GM12801 (cell line): ENCODE results near the gene TRMT5.

Experiments
- TF ChIP-seq, protein P1 (sequence below): IDR thresholded peaks from one replicate; pipeline ENCODE4 v1.5.1; 2011; ENCODE audit warnings: control low read depth; ENCODE audit not compliant: insufficient read length; ENCODE audit errors: extremely low read depth

Gene TRMT5

GRCh38 chr14:60974090-60974651 lies 6.7 kb downstream of the TRMT5 start:
- TF ChIP-seq, protein P1, sequence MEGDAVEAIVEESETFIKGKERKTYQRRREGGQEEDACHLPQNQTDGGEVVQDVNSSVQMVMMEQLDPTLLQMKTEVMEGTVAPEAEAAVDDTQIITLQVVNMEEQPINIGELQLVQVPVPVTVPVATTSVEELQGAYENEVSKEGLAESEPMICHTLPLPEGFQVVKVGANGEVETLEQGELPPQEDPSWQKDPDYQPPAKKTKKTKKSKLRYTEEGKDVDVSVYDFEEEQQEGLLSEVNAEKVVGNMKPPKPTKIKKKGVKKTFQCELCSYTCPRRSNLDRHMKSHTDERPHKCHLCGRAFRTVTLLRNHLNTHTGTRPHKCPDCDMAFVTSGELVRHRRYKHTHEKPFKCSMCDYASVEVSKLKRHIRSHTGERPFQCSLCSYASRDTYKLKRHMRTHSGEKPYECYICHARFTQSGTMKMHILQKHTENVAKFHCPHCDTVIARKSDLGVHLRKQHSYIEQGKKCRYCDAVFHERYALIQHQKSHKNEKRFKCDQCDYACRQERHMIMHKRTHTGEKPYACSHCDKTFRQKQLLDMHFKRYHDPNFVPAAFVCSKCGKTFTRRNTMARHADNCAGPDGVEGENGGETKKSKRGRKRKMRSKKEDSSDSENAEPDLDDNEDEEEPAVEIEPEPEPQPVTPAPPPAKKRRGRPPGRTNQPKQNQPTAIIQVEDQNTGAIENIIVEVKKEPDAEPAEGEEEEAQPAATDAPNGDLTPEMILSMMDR = no peak

DNA sequence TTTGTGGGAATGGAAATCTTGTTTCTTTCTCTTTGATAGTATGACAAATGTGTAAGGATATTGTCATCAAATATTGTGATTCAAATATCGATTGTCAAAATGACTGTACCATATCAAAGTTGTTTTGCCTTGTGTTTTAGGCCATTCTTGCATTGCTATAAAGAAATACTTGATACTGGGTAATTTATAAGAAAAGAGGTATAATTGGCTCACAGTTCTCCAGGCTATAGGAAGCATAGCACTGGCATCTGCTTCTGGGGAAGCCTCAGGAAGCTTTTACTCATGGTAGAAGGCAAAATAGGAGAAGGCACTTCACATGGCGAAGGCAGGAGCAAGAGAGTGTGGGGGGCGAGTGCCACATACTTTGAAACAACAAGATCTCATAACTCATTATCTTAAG lies 7.8 kb downstream of the TRMT5 start:
- TF ChIP-seq, protein P1 = no peak

DNA sequence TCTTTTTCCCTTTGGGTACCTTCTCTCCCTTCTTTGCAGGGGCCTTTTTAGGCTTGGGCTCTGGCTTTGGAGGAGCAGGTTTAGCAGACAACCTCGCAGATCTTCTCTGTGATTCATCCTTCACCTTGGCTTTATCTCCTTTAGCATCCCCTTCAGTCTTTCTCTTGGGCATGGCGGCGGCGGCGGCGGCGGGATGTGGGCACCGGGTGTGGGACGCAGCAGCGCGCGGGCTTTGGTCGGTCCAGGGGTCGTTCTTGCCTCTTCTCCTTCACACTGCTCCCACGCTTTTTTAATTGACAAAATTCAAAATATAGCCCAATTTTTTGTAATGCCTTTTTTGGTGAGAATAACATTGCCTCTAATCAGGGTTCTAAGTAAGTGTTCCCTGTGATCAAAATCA lies 8.6 kb downstream of the TRMT5 start:
- TF ChIP-seq, protein P1 = no peak

DNA sequence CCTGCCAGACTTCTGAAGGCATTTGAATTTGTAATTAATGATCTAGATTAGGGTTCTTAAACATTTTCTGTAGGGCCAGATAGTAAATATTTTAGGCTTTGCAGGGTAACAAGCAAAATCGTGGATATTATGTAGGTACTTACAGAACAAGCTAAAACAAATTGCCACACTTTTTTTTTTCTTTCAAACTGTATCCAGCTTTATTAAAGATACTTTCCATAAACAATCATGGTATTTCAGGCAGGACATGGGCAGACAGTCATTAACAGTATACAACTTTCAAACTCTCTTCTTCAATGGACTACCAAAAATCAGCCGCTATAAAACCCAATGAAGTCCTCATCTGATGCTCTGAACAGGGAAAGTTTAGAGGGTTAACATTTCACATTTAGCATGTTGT lies 9.6 kb downstream of the TRMT5 start:
- TF ChIP-seq, protein P1 = no peak

DNA sequence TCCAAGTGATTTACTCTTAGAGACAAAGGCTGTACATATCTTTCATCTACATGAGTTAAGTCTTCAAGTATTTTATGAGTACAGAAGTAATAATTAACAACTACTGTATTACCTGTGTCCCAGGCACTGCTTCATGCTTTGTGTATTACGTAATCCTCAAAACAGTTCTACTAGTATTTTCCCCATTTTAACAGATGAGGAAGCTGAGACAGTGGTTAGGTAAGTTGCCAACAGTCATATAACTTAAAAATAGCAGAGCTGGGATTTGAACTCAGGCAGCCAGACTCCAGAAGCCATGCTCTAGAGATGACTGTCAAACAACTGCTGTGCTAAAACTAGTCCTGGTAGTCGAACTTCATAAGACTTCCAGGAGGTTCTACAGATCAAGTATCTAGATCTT lies 10.7 kb downstream of the TRMT5 start:
- TF ChIP-seq, protein P1 = no peak

DNA sequence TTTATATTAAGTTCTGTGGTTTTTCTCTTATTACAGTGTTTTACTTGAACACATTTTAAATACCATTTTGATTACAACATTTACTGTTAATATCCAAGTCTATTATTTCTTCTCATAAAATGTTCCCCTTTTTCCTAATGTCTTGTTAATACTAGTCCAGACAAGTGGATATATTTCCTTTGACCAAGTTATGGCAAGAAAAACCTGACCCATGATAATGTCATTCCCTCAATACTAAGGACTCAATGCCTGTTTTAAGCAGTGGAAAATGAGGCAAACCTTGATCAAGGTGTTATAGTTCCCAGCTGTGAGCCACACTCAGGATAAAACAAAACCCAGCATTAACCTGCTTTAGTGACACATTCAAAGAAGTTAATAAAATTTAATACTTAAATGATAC lies 12.2 kb downstream of the TRMT5 start:
- TF ChIP-seq, protein P1 = no peak

DNA sequence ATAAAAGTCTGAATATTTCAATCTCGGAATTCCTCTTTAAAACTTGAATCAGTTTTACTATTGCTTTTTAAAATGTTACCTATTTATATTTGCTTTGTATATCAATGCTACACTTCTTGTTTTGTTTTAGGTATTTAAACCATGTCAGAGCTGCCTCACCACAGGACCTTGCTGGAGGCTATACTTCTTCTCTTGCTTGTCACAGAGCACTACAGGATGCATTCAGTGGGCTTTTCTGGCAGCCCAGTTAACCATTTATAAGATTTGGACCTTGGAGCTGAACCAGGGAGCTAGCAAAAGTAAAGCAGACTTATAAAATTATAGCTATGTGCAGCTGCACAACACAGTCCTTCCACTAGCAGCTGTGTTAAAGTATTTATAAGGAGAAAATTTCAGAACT lies 12.8 kb downstream of the TRMT5 start:
- TF ChIP-seq, protein P1 = no peak

DNA sequence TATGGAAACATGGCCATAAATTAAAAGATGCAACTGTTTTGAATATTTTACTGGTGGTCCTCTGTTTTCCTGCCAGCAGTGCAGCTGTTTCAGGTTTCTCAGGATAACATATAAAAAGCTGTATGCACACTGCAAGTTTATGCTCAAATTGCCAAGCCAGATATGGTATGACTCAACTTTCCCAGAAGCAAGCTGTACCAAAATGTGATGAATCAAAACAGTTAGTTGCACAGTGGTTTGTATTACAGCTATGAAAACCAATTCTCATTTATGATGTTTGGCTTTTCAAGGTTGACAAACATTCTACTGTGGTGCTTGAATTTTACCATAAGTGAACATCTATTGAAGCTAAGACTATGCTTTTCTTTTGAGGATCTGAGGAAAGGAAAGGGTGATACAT lies 15.5 kb downstream of the TRMT5 start:
- TF ChIP-seq, protein P1 = no peak
